ENCODE measurements around the gene GTF3C4.

DNA sequence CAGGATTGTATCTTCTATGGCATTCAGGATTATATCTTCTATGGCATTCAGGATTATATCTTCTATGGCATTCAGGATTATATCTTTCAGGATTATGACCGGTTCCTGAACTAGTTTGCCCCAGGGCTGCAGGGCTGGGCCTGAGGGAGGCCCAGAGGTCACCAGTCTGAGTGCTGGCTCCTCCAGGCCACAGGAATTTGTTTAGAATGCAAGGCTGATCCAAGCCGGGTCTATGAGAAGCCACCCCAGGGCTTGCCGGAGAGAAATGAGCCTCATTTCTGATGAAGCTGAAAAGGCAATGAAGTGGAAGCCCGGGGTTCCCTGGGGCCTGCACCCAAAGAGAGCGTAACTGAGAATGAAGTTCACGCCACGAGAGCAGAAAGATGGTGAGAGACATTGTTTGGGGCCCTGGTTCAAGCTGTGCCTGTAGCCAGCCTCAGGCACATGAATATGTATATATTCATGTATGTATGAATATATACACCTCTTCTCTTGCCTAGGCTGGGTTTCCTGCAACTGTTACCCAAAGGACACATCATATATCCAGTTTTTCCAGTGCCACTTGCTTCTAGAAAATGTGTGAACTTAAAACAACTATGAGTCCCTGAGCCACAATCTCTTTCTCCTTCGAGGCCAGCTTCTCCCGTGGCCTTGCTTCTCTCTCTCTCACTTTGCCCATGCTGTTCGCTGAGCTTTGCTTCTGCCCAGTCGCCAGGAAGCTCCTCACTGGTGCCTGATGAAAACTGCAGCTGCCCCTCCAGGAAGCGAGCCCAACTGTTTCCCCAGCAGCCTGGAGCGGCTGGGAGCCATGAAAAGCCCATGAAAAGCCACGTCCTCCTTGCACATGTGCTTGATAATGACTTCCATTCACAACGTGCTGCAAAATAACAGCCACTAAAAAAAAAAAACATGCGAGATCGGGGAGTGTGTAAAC, 62.3 kb downstream of the GTF3C4 start:
- TF ChIP-seq, protein P1, sequence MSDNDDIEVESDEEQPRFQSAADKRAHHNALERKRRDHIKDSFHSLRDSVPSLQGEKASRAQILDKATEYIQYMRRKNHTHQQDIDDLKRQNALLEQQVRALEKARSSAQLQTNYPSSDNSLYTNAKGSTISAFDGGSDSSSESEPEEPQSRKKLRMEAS (IDR thresholded peaks at IDR 0.05): no peak
- TF ChIP-seq, protein P2, sequence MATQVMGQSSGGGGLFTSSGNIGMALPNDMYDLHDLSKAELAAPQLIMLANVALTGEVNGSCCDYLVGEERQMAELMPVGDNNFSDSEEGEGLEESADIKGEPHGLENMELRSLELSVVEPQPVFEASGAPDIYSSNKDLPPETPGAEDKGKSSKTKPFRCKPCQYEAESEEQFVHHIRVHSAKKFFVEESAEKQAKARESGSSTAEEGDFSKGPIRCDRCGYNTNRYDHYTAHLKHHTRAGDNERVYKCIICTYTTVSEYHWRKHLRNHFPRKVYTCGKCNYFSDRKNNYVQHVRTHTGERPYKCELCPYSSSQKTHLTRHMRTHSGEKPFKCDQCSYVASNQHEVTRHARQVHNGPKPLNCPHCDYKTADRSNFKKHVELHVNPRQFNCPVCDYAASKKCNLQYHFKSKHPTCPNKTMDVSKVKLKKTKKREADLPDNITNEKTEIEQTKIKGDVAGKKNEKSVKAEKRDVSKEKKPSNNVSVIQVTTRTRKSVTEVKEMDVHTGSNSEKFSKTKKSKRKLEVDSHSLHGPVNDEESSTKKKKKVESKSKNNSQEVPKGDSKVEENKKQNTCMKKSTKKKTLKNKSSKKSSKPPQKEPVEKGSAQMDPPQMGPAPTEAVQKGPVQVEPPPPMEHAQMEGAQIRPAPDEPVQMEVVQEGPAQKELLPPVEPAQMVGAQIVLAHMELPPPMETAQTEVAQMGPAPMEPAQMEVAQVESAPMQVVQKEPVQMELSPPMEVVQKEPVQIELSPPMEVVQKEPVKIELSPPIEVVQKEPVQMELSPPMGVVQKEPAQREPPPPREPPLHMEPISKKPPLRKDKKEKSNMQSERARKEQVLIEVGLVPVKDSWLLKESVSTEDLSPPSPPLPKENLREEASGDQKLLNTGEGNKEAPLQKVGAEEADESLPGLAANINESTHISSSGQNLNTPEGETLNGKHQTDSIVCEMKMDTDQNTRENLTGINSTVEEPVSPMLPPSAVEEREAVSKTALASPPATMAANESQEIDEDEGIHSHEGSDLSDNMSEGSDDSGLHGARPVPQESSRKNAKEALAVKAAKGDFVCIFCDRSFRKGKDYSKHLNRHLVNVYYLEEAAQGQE (IDR thresholded peaks at IDR 0.05; ENCODE audit: low read depth): no peak

Measured in Ishikawa (cell line).